Prostate gland (tissue), 2 donors: ENCODE results near the gene CIPC.

Source experiments
- CTCF ChIP-seq, 4 experiments: fragments of 200-600 bp in 2 of 4; fragments of 450-650 bp in 2 of 4; sonication (generic) in 2 of 4; IDR thresholded peaks; 1 replicate in 3 of 4; 2 replicates in 1 of 4; pipeline ENCODE4 v1.5.1; 2016 to 2019; ENCODE audit warnings: antibody characterized with exemption in 4 of 4, mild to moderate bottlenecking in 2 of 4, moderate library complexity in 2 of 4
- POLR2A ChIP-seq: fragments of 450-650 bp; IDR thresholded peaks from one replicate; pipeline ENCODE4 v1.6.1; 2016; ENCODE audit warnings: antibody characterized with exemption, mild to moderate bottlenecking

GRCh38 chr14:77083082-77083481, 15.0 kb upstream of the CIPC start:
- TF ChIP-seq POLR2A: no peak
- TF ChIP-seq CTCF (IDR thresholded peaks at IDR 0.05): no peak
